ENCODE data around the gene SELPLG.

DNA sequence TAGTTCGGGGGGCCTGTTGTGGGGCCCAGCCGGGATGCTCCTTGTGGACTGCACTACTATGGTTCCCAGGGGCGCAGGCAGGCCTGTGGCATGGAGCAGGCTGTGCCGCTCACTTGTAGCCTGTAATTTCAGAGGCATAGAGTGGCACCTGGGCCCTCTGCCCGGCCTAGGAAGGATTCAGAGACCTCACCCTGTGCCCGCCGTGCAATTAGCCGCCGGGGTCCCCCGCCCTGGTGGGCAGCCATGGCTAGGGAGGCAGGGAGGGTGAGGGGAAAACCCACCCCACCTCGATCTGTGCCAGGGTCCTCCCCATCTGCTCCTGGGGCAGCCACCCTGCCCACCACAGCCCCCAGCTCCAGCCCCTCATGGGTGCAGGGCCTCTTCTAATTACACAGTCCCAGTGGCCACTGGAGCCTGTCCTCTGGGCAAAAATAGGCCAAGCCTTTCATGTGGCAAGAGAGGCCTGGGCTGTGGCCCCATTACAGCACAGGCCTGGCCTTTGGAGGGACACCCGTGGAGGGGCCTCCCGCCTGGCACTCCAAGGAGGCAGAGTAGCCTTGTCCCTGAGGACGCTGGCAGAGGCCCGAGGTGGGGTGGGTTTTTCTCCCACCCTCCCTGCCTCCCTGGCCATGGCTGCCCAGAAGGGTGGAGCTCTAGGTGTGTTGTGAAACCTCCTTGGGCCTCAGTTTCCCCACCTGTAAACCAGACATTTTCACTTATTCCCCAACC lies 30.6 kb downstream of the SELPLG start:
- no peak for TF ChIP-seq RAD21 (IDR thresholded peaks at IDR 0.05; ENCODE audit: low read length)
- no peak for TF ChIP-seq POLR2A (IDR thresholded peaks at IDR 0.05; ENCODE audit: low read depth, low read length)
- no peak for TF ChIP-seq MXI1 (IDR thresholded peaks at IDR 0.05; ENCODE audit: borderline replicate concordance, low read depth, low read length)
- TF ChIP-seq, protein P1, sequence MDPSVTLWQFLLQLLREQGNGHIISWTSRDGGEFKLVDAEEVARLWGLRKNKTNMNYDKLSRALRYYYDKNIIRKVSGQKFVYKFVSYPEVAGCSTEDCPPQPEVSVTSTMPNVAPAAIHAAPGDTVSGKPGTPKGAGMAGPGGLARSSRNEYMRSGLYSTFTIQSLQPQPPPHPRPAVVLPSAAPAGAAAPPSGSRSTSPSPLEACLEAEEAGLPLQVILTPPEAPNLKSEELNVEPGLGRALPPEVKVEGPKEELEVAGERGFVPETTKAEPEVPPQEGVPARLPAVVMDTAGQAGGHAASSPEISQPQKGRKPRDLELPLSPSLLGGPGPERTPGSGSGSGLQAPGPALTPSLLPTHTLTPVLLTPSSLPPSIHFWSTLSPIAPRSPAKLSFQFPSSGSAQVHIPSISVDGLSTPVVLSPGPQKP (IDR thresholded peaks at IDR 0.05; ENCODE audit: borderline replicate concordance, low read depth, low read length): no peak

Measured in IMR-90 (cell line).